ENCODE results near the gene SH3RF3.

The SH3RF3 gene

DNA sequence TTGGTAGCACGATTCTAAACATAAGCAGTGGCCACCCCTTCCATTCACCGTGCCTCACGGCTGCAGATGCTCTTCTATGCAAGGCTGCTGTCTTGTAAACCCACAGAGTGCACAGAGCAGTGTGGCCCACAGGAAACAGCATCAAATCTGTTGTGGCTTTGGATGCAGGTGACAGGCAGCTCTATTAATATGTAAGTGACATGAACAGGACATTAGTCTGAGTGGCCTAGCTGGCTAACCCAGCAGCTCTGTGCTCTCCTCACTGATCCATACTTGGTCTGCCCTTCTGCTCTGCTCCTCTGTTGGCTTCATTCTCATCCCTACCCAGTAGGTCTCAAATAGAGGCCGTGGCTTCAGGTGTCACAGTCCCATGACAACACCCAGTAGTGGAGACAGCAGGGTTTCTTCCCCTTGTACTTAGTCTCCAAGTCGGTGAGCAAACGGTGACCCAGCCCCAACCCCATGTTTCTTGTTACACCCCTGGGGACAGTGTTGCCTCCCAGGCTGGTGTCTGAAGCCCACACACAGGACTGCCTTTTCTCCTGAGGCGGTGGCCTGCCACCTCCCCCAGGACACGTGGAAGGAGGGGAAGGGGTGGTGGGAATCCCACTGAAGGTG, 5.8 kb downstream of the SH3RF3 start:
- H3K27me3 ChIP-seq (replicated peaks; ENCODE audit: control insufficient read depth, insufficient read depth, low read length), result peaks cover 1% of the 10 kb centered on the region
- H3K4me3 ChIP-seq (replicated peaks; ENCODE audit: low read depth, low read length), result no peak overlapping the region
- TF ChIP-seq, protein P1, sequence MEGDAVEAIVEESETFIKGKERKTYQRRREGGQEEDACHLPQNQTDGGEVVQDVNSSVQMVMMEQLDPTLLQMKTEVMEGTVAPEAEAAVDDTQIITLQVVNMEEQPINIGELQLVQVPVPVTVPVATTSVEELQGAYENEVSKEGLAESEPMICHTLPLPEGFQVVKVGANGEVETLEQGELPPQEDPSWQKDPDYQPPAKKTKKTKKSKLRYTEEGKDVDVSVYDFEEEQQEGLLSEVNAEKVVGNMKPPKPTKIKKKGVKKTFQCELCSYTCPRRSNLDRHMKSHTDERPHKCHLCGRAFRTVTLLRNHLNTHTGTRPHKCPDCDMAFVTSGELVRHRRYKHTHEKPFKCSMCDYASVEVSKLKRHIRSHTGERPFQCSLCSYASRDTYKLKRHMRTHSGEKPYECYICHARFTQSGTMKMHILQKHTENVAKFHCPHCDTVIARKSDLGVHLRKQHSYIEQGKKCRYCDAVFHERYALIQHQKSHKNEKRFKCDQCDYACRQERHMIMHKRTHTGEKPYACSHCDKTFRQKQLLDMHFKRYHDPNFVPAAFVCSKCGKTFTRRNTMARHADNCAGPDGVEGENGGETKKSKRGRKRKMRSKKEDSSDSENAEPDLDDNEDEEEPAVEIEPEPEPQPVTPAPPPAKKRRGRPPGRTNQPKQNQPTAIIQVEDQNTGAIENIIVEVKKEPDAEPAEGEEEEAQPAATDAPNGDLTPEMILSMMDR (IDR thresholded peaks at IDR 0.05; ENCODE audit: insufficient read depth, low read length, poor library complexity, severe bottlenecking), result no peak
- no peak for DNase-seq (ENCODE audit: extremely low read depth, insufficient read length)
- H3K36me3 ChIP-seq (ENCODE audit: control insufficient read depth, insufficient read depth, low read length), result no peaks in the 10 kb centered on the region

DNA sequence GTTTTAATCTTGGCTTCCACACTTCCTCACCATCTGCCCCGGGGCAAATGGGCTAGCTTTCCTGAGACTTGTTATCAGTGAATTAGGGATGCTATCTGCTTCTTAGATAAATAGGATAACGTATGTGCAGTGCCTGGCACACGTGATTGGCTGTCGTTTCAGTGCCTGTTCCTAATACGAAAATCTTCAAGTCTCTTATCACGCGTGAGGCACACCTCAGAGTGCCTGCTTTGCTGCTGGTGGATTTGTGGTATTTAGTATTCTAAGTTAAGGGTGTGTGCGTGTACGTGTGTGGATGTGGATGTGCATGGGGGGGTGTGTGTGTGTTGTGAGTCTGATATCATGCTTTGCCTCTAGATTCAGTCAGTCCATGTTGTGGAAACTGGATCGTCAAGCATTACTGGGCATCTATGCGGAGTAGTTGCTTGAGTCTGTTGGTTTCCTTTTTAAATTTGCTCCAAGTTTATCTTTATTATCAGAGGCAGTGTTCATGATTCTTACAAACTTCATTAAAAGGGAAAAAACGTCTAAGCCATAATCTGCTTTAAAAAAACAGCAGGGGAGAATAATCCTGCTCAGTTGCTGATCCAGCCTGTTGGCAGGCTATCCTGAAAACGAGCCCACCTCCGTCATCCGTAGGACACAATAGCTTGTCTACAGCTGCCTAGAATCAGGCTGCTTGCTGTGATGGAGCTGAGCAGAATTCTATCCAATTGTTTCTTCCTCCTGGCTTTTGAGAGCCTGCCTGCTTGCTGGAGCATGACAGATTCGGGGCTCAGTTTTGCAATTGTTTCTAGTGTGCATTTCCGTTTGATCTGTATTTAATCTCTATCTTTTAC, 6.6 kb downstream of the SH3RF3 start:
- H3K4me3 ChIP-seq (replicated peaks; ENCODE audit: low read depth, low read length), result no peak overlapping the region
- H3K27me3 ChIP-seq (replicated peaks; ENCODE audit: control insufficient read depth, insufficient read depth, low read length), result peaks cover 1% of the 10 kb centered on the region
- TF ChIP-seq, protein P1 (IDR thresholded peaks at IDR 0.05; ENCODE audit: insufficient read depth, low read length, poor library complexity, severe bottlenecking), result no peak
- no peak for DNase-seq (ENCODE audit: extremely low read depth, insufficient read length)
- no peaks in the 10 kb centered on the region for H3K36me3 ChIP-seq (ENCODE audit: control insufficient read depth, insufficient read depth, low read length)

DNA sequence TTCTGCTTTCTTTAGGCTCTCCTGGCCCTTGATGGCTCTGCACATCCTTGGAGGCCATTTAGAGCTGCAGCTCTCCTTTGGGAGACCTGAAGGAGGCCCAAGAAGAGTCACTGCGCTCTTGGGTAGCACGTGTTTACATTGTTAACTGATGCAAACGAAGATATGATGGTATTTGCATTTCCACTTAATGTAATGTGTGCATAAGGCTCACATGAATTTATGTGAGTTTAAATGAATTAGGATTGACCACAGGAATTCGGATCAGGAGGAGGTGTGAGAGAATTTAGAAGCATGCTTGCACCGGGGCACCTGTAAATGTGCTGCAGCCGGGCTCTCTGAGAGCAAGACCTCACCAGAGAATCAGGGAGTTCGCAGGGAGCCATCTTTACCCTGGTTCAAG, 7.5 kb downstream of the SH3RF3 start:
- no peak overlapping the region for H3K4me3 ChIP-seq (replicated peaks; ENCODE audit: low read depth, low read length)
- DNase-seq (ENCODE audit: extremely low read depth, insufficient read length), result no peak
- peaks cover 1% of the 10 kb centered on the region for H3K27me3 ChIP-seq (replicated peaks; ENCODE audit: control insufficient read depth, insufficient read depth, low read length)
- TF ChIP-seq, protein P1 (IDR thresholded peaks at IDR 0.05; ENCODE audit: insufficient read depth, low read length, poor library complexity, severe bottlenecking), result no peak
- no peaks in the 10 kb centered on the region for H3K36me3 ChIP-seq (ENCODE audit: control insufficient read depth, insufficient read depth, low read length)

DNA sequence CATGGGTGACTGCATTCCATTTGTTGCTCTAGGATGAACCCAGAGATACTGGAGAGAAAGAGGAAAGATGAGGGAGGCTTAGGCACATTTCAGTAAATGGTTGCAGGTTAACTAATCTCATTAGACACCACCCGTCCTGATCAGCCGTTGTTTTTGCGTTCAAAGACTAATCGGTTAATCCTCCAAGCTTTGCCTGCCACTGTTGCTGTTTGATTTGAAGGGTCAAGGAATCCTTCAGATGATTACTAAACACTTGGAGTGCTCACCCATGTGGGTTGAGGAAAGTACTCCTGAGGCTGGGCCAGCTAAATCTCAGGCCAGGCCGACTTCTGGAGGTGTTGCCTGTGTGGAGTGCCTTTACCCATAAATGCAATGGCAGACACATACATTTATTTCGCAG, 8.6 kb downstream of the SH3RF3 start:
- no peak for DNase-seq (ENCODE audit: extremely low read depth, insufficient read length)
- TF ChIP-seq, protein P1 (IDR thresholded peaks at IDR 0.05; ENCODE audit: insufficient read depth, low read length, poor library complexity, severe bottlenecking), result no peak
- Histone ChIP-seq H3K27me3 (replicated peaks; ENCODE audit: control insufficient read depth, insufficient read depth, low read length) (peaks cover 1% of the 10 kb centered on the region), H3K4me3 (replicated peaks; ENCODE audit: low read depth, low read length) (no peak overlapping the region), H3K36me3 (ENCODE audit: control insufficient read depth, insufficient read depth, low read length) (no peaks in the 10 kb centered on the region)

DNA sequence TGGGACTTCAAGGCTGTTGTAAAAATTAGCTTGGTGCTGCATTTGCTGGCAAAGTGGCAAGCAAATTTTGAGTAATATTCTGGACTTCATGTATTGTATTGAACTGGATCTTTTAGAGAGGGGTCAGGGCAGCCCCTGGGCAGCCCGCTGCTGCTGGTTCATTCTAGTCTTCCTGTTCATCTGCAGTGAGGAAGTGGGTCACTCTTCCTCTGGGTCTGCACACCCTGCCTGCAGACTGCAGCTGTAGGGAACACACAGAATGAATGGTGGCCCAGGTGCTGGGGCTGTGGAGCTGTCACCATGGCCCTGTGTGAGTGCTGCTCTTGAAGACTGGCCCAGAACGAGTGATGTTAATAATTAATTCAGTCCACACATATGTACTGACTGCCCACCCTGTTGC, 9.4 kb downstream of the SH3RF3 start:
- TF ChIP-seq, protein P1 (IDR thresholded peaks at IDR 0.05; ENCODE audit: insufficient read depth, low read length, poor library complexity, severe bottlenecking), result no peak
- DNase-seq (ENCODE audit: extremely low read depth, insufficient read length), result no peak

More for the DNA sequence above, 9.4 kb downstream of the SH3RF3 start:
- Histone ChIP-seq H3K4me3 (replicated peaks; ENCODE audit: low read depth, low read length) (no peak overlapping the region), H3K27me3 (replicated peaks; ENCODE audit: control insufficient read depth, insufficient read depth, low read length) (peaks cover 1% of the 10 kb centered on the region), H3K36me3 (ENCODE audit: control insufficient read depth, insufficient read depth, low read length) (no peaks in the 10 kb centered on the region)
